IMR-90 (cell line): Measurements from ENCODE around the gene CAPNS2. TPM values are rescaled to one million over a fixed set of nuclear protein-coding genes. Genes with fewer than 3 reads are reported as not detected.

Experiments used
- ATAC-seq: fragments of 200-7000 bp; cut with Tn5 transposase; 2 replicates; pipeline ENCODE4 v1.9.1; 2020; ENCODE audit warnings: low read depth, mild to moderate bottlenecking, moderate library complexity
- BruUV-seq: library from RNA; stranded (reverse); fragments of 400-500 nt; replicated peaks from 2 replicates; lab custom pipeline; 2021; lab: Mats Ljungman, UMichigan
- CTCF ChIA-PET: fragments of 300-600 bp; formaldehyde crosslinking; extraction: SDS; loops from one replicate; lab custom pipeline; 2021; ENCODE audit warnings: antibody characterized with exemption; lab: Yijun Ruan, JAX
- POLR2A ChIA-PET: fragments of 300-600 bp; sonication (Branson Sonifier 250); formaldehyde crosslinking; loops from one replicate; lab custom pipeline; 2022; ENCODE audit warnings: antibody characterized with exemption; ENCODE audit not compliant: unreplicated experiment; lab: Charles Lee
- DNase-seq: peaks from one replicate; pipeline ENCODE4 v3.0.0; 2013
- H2AFZ ChIP-seq: replicated peaks from 2 replicates; pipeline ENCODE3; 2013; ENCODE audit warnings: low read length, mild to moderate bottlenecking; ENCODE audit not compliant: poor library complexity
- H2AK5ac ChIP-seq: 2 replicates; pipeline ENCODE4 v1.6.1; 2013; ENCODE audit warnings: low read depth, low read length, inconsistent platforms
- H2AK9ac ChIP-seq: replicated peaks from 2 replicates; pipeline ENCODE3; 2013; ENCODE audit warnings: mild to moderate bottlenecking, low read depth, low read length, moderate library complexity; ENCODE audit not compliant: poor library complexity
- H2BK120ac ChIP-seq: 2 replicates; pipeline ENCODE4 v1.6.1; 2013; ENCODE audit warnings: low read depth, low read length, inconsistent platforms
- H2BK15ac ChIP-seq: 3 replicates; pipeline ENCODE4 v1.6.1; 2013; ENCODE audit warnings: low read depth, low read length, inconsistent platforms
- H2BK20ac ChIP-seq: 2 replicates; pipeline ENCODE4 v1.6.1; 2013; ENCODE audit warnings: low read depth, mild to moderate bottlenecking, inconsistent platforms, low read length, moderate library complexity
- H2BK5ac ChIP-seq: 2 replicates; pipeline ENCODE4 v1.6.1; 2013; ENCODE audit warnings: mild to moderate bottlenecking, low read depth, low read length, inconsistent platforms; ENCODE audit not compliant: poor library complexity, severe bottlenecking
- H3K14ac ChIP-seq: replicated peaks from 2 replicates; pipeline ENCODE4 v1.6.1; 2013; ENCODE audit warnings: low read depth, low read length, inconsistent platforms
- H3K18ac ChIP-seq: 2 replicates; pipeline ENCODE4 v1.6.1; 2013; ENCODE audit warnings: low read depth, low read length, control low read depth
- H3K23ac ChIP-seq: 2 replicates; pipeline ENCODE4 v1.6.1; 2013; ENCODE audit warnings: low read depth, low read length, inconsistent platforms
- H3K27ac ChIP-seq: 2 replicates; pipeline ENCODE4 v1.5.1; 2013; ENCODE audit warnings: mild to moderate bottlenecking, control low read depth, low read length; ENCODE audit not compliant: insufficient read depth
- H3K27me3 ChIP-seq: 2 replicates; pipeline ENCODE4 v1.6.1; 2013; ENCODE audit warnings: low read length; ENCODE audit not compliant: control insufficient read depth, insufficient read depth
- H3K36me3 ChIP-seq: 2 replicates; pipeline ENCODE4 v1.6.1; 2013; ENCODE audit warnings: low read length, mixed read lengths; ENCODE audit not compliant: control insufficient read depth, insufficient read depth
- H3K4ac ChIP-seq: 2 replicates; pipeline ENCODE4 v1.6.1; 2013; ENCODE audit warnings: low read depth, low read length, inconsistent platforms
- H3K4me1 ChIP-seq: 2 replicates; pipeline ENCODE4 v1.6.1; 2013; ENCODE audit warnings: low read length, mixed read lengths; ENCODE audit not compliant: control insufficient read depth, insufficient read depth
- H3K4me2 ChIP-seq: 2 replicates; pipeline ENCODE4 v1.6.1; 2013; ENCODE audit warnings: low read depth, mild to moderate bottlenecking, control low read depth, low read length, moderate library complexity
- H3K4me3 ChIP-seq: 2 replicates; pipeline ENCODE4 v1.5.1; 2013; ENCODE audit warnings: low read depth, mild to moderate bottlenecking, control low read depth, low read length, moderate library complexity; ENCODE audit not compliant: insufficient read depth
- H3K56ac ChIP-seq: 2 replicates; pipeline ENCODE4 v1.6.1; 2013; ENCODE audit warnings: low read length, inconsistent platforms; ENCODE audit not compliant: insufficient read depth; ENCODE audit errors: extremely low read depth
- H3K79me1 ChIP-seq, 2 experiments: 2 replicates each; pipeline ENCODE4 v1.6.1; 2013; ENCODE audit warnings: low read length in 2 of 2, inconsistent platforms in 1 of 2, low read depth in 1 of 2
- H3K9ac ChIP-seq: 2 replicates; pipeline ENCODE4 v1.6.1; 2013; ENCODE audit warnings: low read depth, low read length, control low read depth
- H3K9me1 ChIP-seq: 2 replicates; pipeline ENCODE4 v1.6.1; 2013; ENCODE audit warnings: low read length, inconsistent platforms; ENCODE audit not compliant: insufficient read depth
- H3K9me3 ChIP-seq: 2 replicates; pipeline ENCODE4 v1.6.1; 2013; ENCODE audit warnings: low read length; ENCODE audit not compliant: control insufficient read depth, insufficient read depth
- H4K20me1 ChIP-seq: 2 replicates; pipeline ENCODE4 v1.6.1; 2013; ENCODE audit warnings: low read length, inconsistent platforms; ENCODE audit not compliant: insufficient read depth
- H4K5ac ChIP-seq: 2 replicates; pipeline ENCODE4 v1.6.1; 2013; ENCODE audit warnings: mild to moderate bottlenecking, low read depth, low read length, control low read depth
- H4K8ac ChIP-seq, 2 experiments: 2 replicates each; pipeline ENCODE4 v1.6.1; 2013; ENCODE audit warnings: low read depth in 2 of 2, low read length in 2 of 2, control low read depth in 1 of 2, inconsistent platforms in 1 of 2
- H4K91ac ChIP-seq: 2 replicates; pipeline ENCODE4 v1.6.1; 2013; ENCODE audit warnings: low read depth, low read length, inconsistent platforms; ENCODE audit not compliant: insufficient read depth
- BHLHE40 ChIP-seq: fragments of 150-350 bp; IDR thresholded peaks from 2 replicates; pipeline ENCODE4 v1.6.1; 2016; ENCODE audit warnings: mild to moderate bottlenecking, low read depth, low read length
- CEBPB ChIP-seq: IDR thresholded peaks from 2 replicates; pipeline ENCODE4 v1.6.1; 2012; ENCODE audit warnings: low read depth, low read length, improper control_type of control experiment
- FOS ChIP-seq: fragments of 150-350 bp; IDR thresholded peaks from 2 replicates; pipeline ENCODE4 v1.6.1; 2016; ENCODE audit warnings: low read depth, low read length
- MAFK ChIP-seq: IDR thresholded peaks from 2 replicates; pipeline ENCODE4 v1.6.1; 2012; ENCODE audit warnings: low read depth, low read length, improper control_type of control experiment
- MAZ ChIP-seq: IDR thresholded peaks from 2 replicates; pipeline ENCODE4 v1.6.1; 2012; ENCODE audit warnings: low read depth, mild to moderate bottlenecking, low read length, improper control_type of control experiment, moderate library complexity, borderline replicate concordance
- MXI1 ChIP-seq: IDR thresholded peaks from 2 replicates; pipeline ENCODE4 v1.6.1; 2012; ENCODE audit warnings: low read depth, mild to moderate bottlenecking, low read length, moderate library complexity, borderline replicate concordance
- NFE2L2 ChIP-seq: fragments of 150-350 bp; IDR thresholded peaks from 2 replicates; pipeline ENCODE4 v1.6.1; 2016; ENCODE audit warnings: low read depth, mild to moderate bottlenecking, low read length
- RAD21 ChIP-seq: IDR thresholded peaks from 2 replicates; pipeline ENCODE4 v1.6.1; 2012; ENCODE audit warnings: low read length, improper control_type of control experiment
- RCOR1 ChIP-seq: IDR thresholded peaks from 2 replicates; pipeline ENCODE4 v1.6.1; 2012; ENCODE audit warnings: mild to moderate bottlenecking, low read length, improper control_type of control experiment; ENCODE audit not compliant: insufficient replicate concordance
- SMC3 ChIP-seq: fragments of 150-350 bp; IDR thresholded peaks from 2 replicates; pipeline ENCODE4 v1.6.1; 2016; ENCODE audit warnings: low read depth, mild to moderate bottlenecking, antibody characterized with exemption, low read length, moderate library complexity
- WGBS, 2 experiments: methylation state at CpG; one replicate each; pipeline versions ENCODE4 v1.1.5 to v1.1.7; 2013; ENCODE audit warnings: missing lambda C conversion rate in 2 of 2; ENCODE audit not compliant: insufficient read length in 1 of 2; ENCODE audit errors: extremely low coverage in 2 of 2; 5-methylcytosine and 5-hydroxymethylcytosine counted together
- dilution Hi-C: fragments of 300-500 bp; cut with HindIII; formaldehyde crosslinking; loops from one replicate; pipeline ENCODE4 v1.14.3; 2018; ENCODE audit warnings: low sequenced_read_pairs; ENCODE audit not compliant: unreplicated experiment
- in situ Hi-C: fragments of 300-500 bp; cut with MboI; formaldehyde crosslinking; loops from 3 replicates; pipeline ENCODE4 v1.14.3; 2019; ENCODE audit warnings: low sequenced_read_pairs, inconsistent platforms, mixed read lengths
- intact Hi-C: fragments of 100-400 bp; cut with micrococcal nuclease; formaldehyde crosslinking; loops from 2 replicates; pipeline ENCODE4 v1.10.0; 2022
- polyA plus RNA-seq, 3 experiments: library from polyadenylated mRNA; depleted of rRNA; stranded (reverse); fragments of >200 nt; gene quantifications; 2 replicates each; pipeline ENCODE4 v1.2.3, GENCODE V29; 2012; ENCODE audit warnings: low replicate concordance in 1 of 3
- total RNA-seq: library from RNA; depleted of rRNA; stranded (reverse); fragments of >200 nt; gene quantifications from 2 replicates; pipeline ENCODE4 v1.2.3, GENCODE V29; 2012
- TF ChIP-seq, protein P1 (sequence below): conservative IDR thresholded peaks from 2 replicates; pipeline ENCODE4 v1.5.1; 2012; ENCODE audit warnings: mild to moderate bottlenecking, low read depth, low read length, improper control_type of control experiment

CAPNS2 gene
- total and polyA plus RNA-seq, 2 of the 4 experiments (the other 2 are of a cell fraction): 0.09 to 0.72 TPM

DNA sequence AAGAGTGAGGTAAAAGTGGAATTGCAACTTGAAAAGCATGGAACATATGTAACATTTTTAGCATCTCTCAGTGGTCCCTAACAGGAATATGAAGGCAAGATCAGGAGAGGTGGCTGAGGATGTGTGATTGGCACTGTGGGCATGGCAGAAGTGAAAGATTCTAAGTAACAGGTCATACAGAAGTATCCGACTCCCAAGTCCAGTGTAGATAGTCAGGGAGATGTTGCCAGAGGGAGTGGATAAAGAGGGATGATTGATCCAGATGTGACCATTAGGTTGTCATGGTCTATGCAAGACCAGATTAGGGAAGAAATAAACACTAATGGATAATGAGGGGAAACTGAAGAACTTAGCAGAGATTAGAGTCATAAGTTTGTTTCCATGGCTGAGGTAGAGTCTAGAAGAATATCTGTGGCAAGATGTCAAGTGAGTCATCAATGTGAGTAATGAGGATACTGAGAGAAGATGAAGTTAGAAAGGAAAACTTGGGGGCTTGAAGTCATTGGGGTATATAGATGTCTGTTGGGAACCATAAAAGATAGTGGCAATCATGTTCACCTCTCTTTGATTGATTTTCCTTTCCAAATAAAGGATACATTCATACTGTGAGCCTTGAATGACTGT lies 23.9 kb upstream of the CAPNS2 start:
- H2AK5ac ChIP-seq: no peak overlapping the region
- no peaks in the 10 kb centered on the region for H4K20me1 ChIP-seq
- H2AK9ac ChIP-seq: no peak overlapping the region
- H2BK120ac ChIP-seq: no peak overlapping the region
- H3K4ac ChIP-seq: 0 out of 2 replicates have a peak overlapping the region, but pooled peaks have one; percentile 31
- WGBS, 2 experiments: 80% methylated on average over 1 of the region's 1 CpG; no CpG with 5 or more reads in 1 of the 2 experiments
- TF ChIP-seq CEBPB (peak; percentile 33; the same call in 1 of the 2 replicates), FOS (peak; percentile 81), NFE2L2 (no peak), BHLHE40 (peak; percentile 10; the same call in 1 of the 2 replicates), SMC3 (no peak), RCOR1 (peak; percentile 18), MXI1 (no peak), MAZ (no peak), MAFK (no peak), RAD21 (no peak)
- TF ChIP-seq, protein P1, sequence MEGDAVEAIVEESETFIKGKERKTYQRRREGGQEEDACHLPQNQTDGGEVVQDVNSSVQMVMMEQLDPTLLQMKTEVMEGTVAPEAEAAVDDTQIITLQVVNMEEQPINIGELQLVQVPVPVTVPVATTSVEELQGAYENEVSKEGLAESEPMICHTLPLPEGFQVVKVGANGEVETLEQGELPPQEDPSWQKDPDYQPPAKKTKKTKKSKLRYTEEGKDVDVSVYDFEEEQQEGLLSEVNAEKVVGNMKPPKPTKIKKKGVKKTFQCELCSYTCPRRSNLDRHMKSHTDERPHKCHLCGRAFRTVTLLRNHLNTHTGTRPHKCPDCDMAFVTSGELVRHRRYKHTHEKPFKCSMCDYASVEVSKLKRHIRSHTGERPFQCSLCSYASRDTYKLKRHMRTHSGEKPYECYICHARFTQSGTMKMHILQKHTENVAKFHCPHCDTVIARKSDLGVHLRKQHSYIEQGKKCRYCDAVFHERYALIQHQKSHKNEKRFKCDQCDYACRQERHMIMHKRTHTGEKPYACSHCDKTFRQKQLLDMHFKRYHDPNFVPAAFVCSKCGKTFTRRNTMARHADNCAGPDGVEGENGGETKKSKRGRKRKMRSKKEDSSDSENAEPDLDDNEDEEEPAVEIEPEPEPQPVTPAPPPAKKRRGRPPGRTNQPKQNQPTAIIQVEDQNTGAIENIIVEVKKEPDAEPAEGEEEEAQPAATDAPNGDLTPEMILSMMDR: no peak
- no peaks in the 10 kb centered on the region for H3K79me1 ChIP-seq
- peaks cover 6% of the 10 kb centered on the region for H3K9me1 ChIP-seq
- H4K8ac ChIP-seq: no peak overlapping the region
- H3K36me3 ChIP-seq: peaks cover 2% of the 10 kb centered on the region; the same call in 1 of the 2 replicates
- ChIA-PET CTCF (interaction anchor here (1.5 to 2.5 kb wide), 2 partner anchors 43 to 78 kb away, joined by 3 to 17 read pairs; no protein-coding TSS in a partner anchor), POLR2A (no interaction called here)
- no peak overlapping the region for H3K27ac ChIP-seq
- no peak overlapping the region for H2AFZ ChIP-seq
- no peak overlapping the region for H3K56ac ChIP-seq
- H3K4me3 ChIP-seq: no peak overlapping the region
- H2BK15ac ChIP-seq: no peak overlapping the region
- BruUV-seq: no TSS peak
- intact Hi-C loops: loop anchor here (1.0 to 10.0 kb wide), 5 partner anchors 47 to 1598 kb away; no protein-coding TSS in a partner anchor
- in situ Hi-C loops: loop anchor here (5.0 to 10.0 kb wide), 2 partner anchors 75 to 302 kb away; no protein-coding TSS in a partner anchor
- no peak overlapping the region for H4K5ac ChIP-seq
- H3K18ac ChIP-seq: no peak overlapping the region
- DNase-seq (peak; percentile 72), ATAC-seq (peak; percentile 57)
- H3K4me2 ChIP-seq: no peak overlapping the region
- peak overlapping the region; percentile 34; the same call in 1 of the 2 replicates for H3K14ac ChIP-seq
- H3K4me1 ChIP-seq: peaks cover 6% of the 10 kb centered on the region
- H3K27me3 ChIP-seq: no peaks in the 10 kb centered on the region
- no peak overlapping the region for H4K91ac ChIP-seq
- H3K9ac ChIP-seq: no peak overlapping the region
- 0 out of 2 replicates have a peak overlapping the region, but pooled peaks have one; percentile 43 for H2BK20ac ChIP-seq
- dilution Hi-C loops: no loop called here
- no peaks in the 10 kb centered on the region for H3K9me3 ChIP-seq
- H2BK5ac ChIP-seq: no peak overlapping the region
- H3K23ac ChIP-seq: no peak overlapping the region
